SKM-1 (cell line): Measurements from ENCODE around the gene CNGA1.
A peak's percentile ranks its signal among the peaks of the same experiment; 100 is the strongest.
"Not testable (repeated sequence)": the region's sequence is repeated elsewhere in the genome, so short reads cannot be mapped to it uniquely, and the experiment has no call there.

Source experiments
- DNase-seq: peaks from one replicate; lab custom pipeline; 2025; ENCODE audit not compliant: unreplicated experiment; lab: John Stamatoyannopoulos, UW

The CNGA1 gene

GRCh38 chr4:47974566-47974965 is 41.9 kb downstream of the CNGA1 start:
- DNase-seq, result no peak

DNA sequence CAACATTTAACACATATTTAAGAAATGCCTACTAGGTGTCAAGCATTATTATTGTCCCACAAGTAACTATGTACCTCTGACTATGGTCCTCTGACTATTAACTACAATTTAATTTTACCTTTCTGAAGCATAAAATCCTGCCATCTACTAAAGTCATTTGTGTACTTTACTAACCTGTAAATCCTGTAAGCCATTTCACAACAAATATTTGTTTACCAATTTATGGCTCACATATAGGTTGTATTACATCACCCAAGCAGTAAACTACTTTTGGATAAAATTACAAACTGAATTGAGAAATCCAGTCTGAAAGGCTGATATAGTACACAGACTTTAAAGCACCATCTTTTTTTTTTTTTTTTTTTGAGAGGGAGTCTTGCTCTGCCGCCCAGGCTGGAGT is 43.8 kb downstream of the CNGA1 start:
- no peak for DNase-seq

DNA sequence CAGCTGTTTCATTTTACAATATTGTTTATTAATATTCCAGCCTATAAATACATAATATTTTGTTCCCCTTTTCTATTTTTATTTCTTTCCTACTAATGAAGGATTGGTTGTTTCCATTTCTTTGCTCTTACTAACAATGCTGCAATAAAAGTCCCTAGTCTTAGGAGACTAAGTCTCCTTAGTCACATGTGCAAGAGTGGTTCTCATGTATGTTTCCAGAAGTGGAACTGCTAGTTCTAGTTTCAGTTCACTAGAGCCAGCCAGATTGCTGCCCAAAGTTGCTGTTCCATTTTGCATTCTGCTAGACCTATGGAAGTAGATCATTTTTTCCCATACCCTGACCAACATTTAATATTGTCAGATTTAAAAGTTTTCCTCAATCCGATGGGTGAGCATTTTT is 44.3 kb downstream of the CNGA1 start:
- no peak for DNase-seq

DNA sequence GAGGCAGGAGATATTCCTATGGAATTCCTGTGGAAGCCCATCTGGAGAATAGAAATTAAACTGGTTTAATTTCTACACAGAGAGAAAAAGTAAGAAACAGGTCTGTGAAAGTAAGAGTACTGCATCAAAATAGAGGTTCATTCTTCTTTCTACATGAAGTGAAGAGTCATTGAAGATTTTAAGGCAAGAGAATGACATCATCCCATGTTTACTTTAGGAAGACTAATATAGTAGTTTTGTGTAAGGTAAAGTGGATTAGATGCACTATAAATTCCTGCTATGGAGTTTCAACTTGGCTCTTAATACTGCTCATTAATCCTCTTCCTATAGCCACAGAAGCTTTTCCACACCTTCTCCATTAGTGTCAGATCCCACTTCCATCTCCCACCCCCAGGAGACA is 47.6 kb downstream of the CNGA1 start:
- DNase-seq, result no peak

DNA sequence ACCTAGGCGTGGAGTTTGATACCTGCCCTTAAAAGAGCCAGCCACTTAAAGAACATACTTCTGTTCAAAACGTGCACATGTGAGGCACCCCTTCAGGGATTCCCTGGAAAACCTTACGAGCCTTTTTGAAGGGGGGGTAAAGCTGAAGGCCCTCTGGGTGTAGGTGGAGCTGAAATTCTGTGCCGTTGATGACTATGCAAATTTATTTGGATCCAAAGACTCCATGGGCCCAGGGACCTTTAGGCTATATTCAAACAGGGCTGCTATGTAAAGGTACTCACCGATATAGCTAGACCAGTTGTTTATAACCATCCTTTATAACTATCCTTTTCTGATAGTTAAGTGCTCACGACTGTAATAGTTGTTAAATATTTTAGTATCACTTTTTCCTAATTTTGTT is 61.8 kb downstream of the CNGA1 start:
- DNase-seq, result no peak

- no peak for DNase-seq
Observed at GRCh38 chr4:47954245-47954644, 62.2 kb downstream of the CNGA1 start.

DNA sequence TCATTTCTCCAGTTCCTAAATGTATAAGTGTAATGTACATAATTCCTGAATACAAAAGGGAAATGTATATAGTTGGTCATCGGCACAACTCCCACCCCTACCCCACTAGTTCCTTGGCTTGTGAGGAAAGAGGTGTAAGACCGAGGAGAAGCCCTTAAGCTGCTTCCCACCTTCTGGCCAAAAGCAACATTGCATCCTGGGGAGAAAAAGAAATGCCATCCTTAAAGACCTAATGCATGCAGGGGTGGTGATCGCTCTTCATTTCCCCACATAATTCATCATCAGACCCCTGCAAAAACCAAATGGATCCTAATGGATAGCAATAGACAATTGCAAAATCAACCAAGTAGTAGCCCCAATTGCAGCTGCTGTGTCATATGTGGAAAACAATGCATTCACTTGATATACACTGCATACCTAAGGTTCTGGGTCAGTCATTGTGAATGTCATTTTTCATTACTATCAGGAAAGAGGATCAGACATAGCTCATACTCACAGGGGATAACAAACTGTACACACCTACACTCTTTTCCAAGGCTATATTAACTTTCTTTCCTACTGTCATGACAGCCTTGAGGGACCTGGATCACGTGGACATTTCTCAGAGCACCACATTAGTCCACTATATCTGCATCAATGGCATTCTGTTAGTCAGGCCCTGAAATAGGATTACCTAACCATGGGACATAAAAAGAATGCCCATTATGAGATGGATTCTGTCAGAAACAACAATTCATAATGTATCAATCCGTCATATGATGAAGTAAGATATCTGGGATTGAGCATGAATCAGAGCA is 70.4 kb downstream of the CNGA1 start:
- DNase-seq, result no peak

- DNase-seq, result no peak
Observed at GRCh38 chr4:47942081-47942819, 74.2 kb downstream of the CNGA1 start.

DNA sequence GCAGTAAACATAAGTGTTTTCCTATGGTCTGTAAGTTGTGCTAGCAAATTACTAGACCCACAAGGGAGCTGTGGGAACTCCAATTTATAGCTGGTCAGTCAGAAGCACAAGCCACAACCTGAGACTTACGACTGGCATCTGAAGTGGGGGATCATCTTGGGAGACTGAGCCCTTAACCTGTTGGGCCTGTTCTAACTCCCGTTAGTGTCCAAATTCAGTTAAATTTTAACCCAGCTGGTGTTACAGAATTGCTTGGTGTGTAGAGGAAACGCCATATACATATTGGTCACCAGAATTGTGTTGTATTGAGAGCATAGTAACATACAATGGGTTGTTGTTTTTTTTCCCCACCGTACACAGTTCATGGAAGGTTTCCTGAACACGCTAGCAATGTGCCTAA is 77.0 kb downstream of the CNGA1 start:
- no peak for DNase-seq

- no peak for DNase-seq
Observed at GRCh38 chr4:47936336-47936735, 80.1 kb downstream of the CNGA1 start.

DNA sequence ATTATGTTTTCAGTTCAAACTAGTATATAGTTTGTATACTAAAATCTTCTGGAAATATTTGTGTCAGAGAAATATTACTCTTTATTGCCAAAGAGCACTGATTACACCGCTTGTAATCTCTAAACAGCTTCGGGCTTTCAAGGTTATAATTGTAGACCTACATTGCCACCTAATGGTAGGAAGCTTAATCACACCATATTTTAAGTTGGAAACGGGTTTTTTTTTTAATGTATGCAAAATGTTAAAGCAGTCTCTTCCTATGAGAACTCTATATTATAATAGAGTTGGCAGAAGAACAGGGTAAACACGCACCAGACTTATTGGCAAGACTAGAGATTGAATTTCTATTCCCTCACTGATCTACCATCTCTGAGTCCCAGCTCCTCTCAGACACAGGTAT is 82.6 kb downstream of the CNGA1 start:
- DNase-seq, result peak; percentile 38

DNA sequence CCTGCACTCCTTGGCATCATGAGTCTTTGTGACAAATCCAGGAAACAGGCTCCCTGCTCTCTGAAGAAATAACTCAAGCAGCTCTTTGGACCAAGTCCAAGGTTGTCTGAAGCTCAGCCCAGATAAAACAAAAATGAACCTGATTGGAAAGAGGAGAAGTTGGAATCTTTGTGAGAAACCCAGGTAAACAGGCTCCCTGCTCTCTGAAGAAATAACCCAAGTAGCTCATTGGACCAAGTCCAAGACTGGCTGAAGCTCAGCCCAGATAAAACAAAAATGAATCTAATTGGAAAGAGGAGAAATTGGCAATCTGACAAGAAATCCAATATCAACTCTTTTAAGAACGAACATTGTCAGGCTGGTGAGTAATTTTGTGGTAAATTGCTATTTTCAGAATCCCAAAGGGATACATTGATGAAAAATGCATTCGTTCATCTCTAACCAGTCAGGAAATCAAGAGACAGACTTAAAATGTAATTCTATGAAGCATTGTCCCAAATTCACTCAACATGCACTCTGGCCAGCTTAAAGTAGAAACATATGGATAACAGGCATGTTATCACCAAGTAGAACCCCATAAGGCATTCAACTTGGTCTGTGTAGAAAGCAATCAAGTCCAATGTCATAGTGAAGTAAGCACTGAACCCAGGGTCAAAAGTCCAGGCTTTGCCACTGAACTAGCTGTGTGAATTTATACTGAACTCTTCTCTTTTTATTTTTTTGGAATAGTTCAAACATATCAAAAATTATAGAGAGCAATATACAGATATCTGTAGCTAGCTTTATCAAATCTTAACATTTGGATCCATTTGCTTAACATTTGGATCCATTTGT is 85.3 kb downstream of the CNGA1 start:
- DNase-seq, result no peak

DNA sequence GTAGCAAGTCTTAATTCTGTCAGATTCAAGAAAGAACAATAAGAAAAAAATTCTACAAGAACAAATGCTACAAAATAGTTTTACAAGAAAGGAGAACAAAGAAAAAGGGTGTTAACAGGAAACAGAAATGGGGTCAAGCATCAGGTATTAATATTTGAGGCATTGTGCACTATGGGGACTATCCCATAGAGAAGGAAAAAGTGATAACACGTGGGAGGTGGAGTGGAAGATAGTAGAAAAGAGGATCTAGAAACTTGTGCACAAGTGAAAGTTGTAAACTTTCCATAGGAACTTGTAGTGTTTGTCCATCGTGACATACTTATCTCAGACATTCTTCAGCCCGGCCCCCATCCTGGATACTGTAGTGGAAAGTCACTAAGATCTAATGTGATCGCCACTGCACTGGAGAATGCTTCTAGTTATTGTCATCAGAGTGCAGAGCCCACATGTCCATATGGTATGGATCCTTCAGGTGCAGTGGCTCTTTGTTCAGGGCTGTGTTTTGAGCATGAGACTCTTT is 86.7 kb downstream of the CNGA1 start:
- DNase-seq, result no peak

DNA sequence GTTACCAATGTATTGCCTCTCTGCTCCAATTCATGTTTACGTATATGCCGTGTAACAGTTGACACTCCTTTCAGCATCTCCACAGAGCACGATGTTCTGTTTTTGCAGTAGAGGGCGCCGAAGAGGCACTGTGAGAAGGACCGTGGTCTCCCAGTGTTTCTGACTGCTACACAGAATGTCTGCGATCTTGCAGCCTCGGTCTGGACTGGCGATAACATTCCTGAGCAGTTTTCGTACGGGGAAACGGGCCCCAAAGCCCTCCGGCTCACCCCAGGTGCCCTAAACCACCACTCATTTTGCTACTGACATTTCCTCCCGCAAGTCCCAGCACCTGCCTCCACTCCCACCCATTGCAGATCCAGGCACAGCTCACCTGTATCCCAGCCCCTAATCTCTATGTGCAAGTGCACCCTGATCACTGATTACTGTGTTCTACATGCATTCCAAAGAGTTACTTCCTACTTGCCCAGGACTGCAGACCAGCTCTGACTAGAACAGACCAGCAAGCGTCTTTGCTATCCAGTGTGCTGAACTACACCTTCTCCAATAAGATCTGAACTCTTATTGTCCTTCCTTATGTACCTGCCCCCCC is 89.7 kb downstream of the CNGA1 start:
- DNase-seq, result no peak

DNA sequence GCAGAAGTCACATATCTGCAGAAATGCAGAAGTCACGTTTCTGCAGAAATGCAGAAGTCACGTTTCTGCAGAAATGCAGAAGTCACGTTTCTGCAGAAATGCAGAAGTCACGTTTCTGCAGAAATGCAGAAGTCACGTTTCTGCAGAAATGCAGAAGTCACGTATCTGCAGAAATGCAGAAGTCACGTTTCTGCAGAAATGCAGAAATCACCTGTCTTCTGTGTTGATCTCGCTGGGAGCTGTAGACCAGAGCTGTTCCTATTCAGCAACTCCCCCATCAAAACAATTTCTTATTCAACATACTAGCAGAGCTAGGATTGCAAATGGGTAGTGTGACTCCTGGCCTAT is 93.2 kb downstream of the CNGA1 start:
- DNase-seq, result peak; percentile 38

DNA sequence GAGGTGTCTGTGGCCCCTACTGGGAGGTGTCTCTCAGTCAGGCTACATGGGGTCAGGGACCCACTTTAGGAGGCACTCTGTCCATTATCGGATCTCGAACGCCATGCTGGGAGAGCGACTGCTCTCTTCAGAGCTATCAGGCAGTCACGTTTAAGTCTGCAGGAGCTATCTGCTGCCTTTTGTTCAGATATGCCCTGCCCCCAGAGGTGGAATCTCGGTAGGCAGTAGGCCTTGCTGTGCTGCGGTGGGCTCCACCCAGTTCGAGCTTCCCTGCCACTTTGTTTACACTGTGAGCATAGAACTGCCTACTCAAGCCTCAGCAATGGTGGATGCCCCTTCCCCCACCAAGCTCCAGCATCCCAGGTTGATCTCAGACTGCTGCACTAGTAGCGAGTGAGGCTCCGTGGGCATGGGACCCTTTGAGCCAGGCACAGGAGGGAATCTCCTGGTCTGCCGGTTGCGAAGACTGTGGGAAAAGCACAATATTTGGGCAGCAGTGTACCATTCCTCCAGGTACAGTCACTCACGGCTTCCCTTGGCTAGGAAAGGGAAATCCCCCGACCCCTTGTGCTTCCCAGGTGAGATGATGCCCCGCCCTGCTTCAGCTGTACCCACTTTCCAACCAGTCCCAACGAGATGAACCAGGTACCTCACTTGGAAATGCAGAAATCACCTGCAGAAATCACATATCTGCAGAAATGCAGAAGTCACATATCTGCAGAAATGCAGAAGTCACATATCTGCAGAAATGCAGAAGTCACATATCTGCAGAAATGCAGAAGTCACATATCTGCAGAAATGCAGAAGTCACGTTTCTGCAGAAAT is 93.8 kb downstream of the CNGA1 start:
- DNase-seq, result not testable (repeated sequence)

DNA sequence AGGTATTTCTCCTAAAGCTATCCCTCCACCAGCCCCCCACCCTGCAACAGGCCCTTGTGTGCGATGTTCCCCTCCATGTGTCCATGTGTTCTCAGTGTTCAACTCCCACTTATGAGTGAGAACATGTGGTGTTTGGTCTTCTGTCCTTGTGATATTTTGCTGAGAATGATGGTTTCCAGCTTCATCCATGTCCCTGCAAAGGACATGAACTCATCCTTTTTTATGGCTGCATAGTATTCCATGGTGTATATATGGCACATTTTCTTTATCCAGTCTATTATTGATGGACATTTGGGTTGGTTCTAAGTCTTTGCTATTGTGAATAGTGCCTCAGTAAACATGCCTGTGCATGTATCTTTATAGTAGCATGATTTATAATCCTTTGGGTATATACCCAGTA is 99.3 kb downstream of the CNGA1 start:
- DNase-seq, result not testable (repeated sequence)

DNA sequence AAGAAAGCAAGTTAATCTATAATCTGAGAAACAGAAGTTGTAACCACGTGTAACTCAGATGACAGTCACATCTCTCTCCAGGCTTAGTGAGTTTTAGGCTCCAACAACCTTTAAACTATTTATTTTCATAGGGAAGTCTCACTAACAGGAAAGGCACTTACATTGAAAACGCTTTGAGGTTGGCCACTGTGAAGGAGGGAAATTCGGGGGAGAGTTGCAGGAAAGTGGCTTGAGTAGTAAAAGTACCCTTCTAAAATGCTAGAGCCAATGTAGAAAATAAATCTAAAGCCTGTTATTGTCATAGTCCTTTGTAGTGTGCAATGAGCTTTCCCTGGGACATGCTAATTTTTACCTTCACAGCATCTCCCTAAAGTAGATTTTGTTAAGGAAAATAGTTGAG is 101.1 kb downstream of the CNGA1 start:
- DNase-seq, result no peak

DNA sequence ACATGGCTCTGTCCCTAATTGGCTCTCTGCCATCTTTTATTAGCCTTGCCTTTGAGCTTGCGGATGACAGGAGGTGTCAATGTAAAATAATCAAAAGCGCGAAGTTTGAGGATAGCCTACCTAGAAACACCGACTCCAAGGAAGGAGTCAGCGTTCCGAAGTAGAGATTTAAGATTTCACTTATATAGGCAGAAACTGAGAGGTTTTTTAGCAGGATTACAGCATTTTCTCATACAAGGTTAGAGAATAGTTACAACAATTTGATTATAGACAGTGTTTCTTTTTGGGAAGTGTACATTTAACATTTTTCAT is 101.6 kb downstream of the CNGA1 start:
- no peak for DNase-seq

DNA sequence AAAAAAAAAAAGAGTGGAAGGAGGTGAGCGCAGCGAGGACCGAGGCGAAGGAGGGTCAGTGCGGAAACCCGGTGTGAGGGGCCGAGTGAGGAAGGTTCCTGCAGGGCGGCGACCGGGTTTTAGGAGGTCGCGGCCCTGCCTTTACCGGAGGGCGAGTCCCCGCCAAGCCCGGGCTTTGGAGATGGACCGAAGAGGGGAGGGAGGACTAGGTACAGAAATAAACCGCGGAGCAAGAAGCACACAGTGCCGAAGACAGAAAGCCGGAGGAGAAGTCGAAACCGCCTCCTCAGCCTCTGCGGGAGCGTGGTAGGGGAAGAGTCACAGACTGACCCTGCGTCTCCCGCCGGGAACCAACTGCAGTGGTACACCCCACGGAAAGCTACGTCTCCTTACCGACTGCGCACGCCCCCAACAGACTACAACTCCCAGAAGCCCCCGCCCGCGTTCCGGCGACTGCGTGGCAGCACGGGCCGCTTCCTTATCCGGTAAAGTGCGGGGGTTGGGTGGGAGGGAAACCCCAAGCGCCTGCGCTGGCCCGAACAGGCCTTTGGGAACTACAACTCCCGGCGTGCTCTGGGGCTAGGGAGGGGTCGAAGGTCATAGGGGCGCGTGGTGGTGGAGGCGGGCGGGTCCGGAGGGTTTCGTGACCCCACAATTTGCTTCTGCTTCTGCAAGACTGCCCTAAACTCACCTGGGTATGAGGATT is 102.1 kb downstream of the CNGA1 start, which contains the start of gene NFXL1:
TSS of gene NFXL1 (minus strand) at position 364 of the 706 bp plus-strand sequence. CDS start 380 bp downstream, outside the sequence.
- peak; percentile 91 for DNase-seq
